Measurements from ENCODE around the gene MUSK.

Gene MUSK

GRCh38 chr9:110844121-110844520 is 175.5 kb downstream of the MUSK start:
- DNase-seq = no peak
- Histone ChIP-seq H3K27ac (no peak overlapping the region), H3K27me3 (no peaks in the 10 kb centered on the region), H3K4me1 (peaks cover 0 to 21% (median 3%) of the 10 kb centered on the region in 4 donors), H3K9me3 (no peaks in the 10 kb centered on the region), H3K4me3 (no peak overlapping the region), H3K36me3 (no peaks in the 10 kb centered on the region)
- TF ChIP-seq CTCF (IDR thresholded peaks at IDR 0.05) = no peak
- intact Hi-C loops (cut with DNase I; ENCODE audit: low total_unique reads) = no loop called here

GRCh38 chr9:110846215-110846614 is 177.6 kb downstream of the MUSK start:
- H3K27ac ChIP-seq = no peak overlapping the region
- intact Hi-C loops (cut with DNase I; ENCODE audit: low total_unique reads) = no loop called here
- H3K36me3 ChIP-seq = no peaks in the 10 kb centered on the region
- no peaks in the 10 kb centered on the region for H3K9me3 ChIP-seq
- H3K27me3 ChIP-seq = no peaks in the 10 kb centered on the region
- no peak for TF ChIP-seq CTCF (IDR thresholded peaks at IDR 0.05)
- peaks cover 0 to 21% (median 3%) of the 10 kb centered on the region in 4 donors for H3K4me1 ChIP-seq
- DNase-seq = no peak
- no peak overlapping the region for H3K4me3 ChIP-seq

- DNase-seq = no peak
- intact Hi-C loops (cut with DNase I; ENCODE audit: low total_unique reads) = no loop called here
- H3K4me3 ChIP-seq = no peak overlapping the region
- H3K9me3 ChIP-seq = no peaks in the 10 kb centered on the region
- no peaks in the 10 kb centered on the region for H3K36me3 ChIP-seq
- H3K27me3 ChIP-seq = no peaks in the 10 kb centered on the region
- peak overlapping the region; percentile 2 to 38 for H3K27ac ChIP-seq
- H3K4me1 ChIP-seq = peaks cover 0 to 21% (median 3%) of the 10 kb centered on the region in 4 donors
- no peak for TF ChIP-seq CTCF (IDR thresholded peaks at IDR 0.05)
Observed at GRCh38 chr9:110847671-110848070, 179.1 kb downstream of the MUSK start.

GRCh38 chr9:110850401-110851135 is 182.0 kb downstream of the MUSK start:
- intact Hi-C loops (cut with DNase I; ENCODE audit: low total_unique reads) = no loop called here
- Histone ChIP-seq H3K4me1 (peaks cover 0 to 15% (median 3%) of the 10 kb centered on the region in 4 donors), H3K36me3 (no peaks in the 10 kb centered on the region), H3K4me3 (no peak overlapping the region), H3K27me3 (no peaks in the 10 kb centered on the region), H3K27ac (no peak overlapping the region), H3K9me3 (peaks cover 0 to 12% (median 6%) of the 10 kb centered on the region in 3 donors)
- no peak for DNase-seq
- TF ChIP-seq CTCF (IDR thresholded peaks at IDR 0.05) = no peak

Measured in tibial artery (tissue), 4 donors.